A673 (cell line): ENCODE results near the gene UGT1A7. TPM values are rescaled to one million over a fixed set of nuclear protein-coding genes. Genes with fewer than 3 reads are reported as not detected.
"Not testable (repeated sequence)": the region's sequence is repeated elsewhere in the genome, so short reads cannot be mapped to it uniquely, and the experiment has no call there.

Experiments
- BruUV-seq: library from RNA; stranded (reverse); fragments of 400-500 nt; replicated peaks from 2 replicates; lab custom pipeline; 2021; lab: Mats Ljungman, UMichigan
- CTCF ChIA-PET: fragments of 300-600 bp; sonication (Branson Sonifier 250); formaldehyde crosslinking; loops from one replicate; lab custom pipeline; 2022; ENCODE audit warnings: antibody characterized with exemption; lab: Charles Lee
- POLR2A ChIA-PET: fragments of 300-600 bp; sonication (Branson Sonifier 250); formaldehyde crosslinking; loops from one replicate; lab custom pipeline; 2022; ENCODE audit warnings: antibody characterized with exemption; ENCODE audit not compliant: low non-redundant PET; lab: Charles Lee
- DNase-seq: peaks from one replicate; pipeline ENCODE4 v3.0.0-alpha.2; 2015; ENCODE audit warnings: low spot score
- H3K27ac ChIP-seq: fragments of 200-600 bp; sonication (generic); 2 replicates; pipeline ENCODE4 v1.5.1; 2016; ENCODE audit warnings: mixed run types, low read depth, mild to moderate bottlenecking, mixed read lengths, antibody characterized with exemption, low read length; ENCODE audit not compliant: poor library complexity, severe bottlenecking
- H3K27me3 ChIP-seq: fragments of 200-600 bp; sonication (generic); replicated peaks from 2 replicates; pipeline ENCODE4 v1.6.1; 2017; ENCODE audit warnings: mixed run types, low read depth, mild to moderate bottlenecking, mixed read lengths, antibody characterized with exemption, low read length; ENCODE audit not compliant: insufficient read depth, poor library complexity
- H3K36me3 ChIP-seq: fragments of 200-600 bp; sonication (generic); 2 replicates; pipeline ENCODE4 v1.6.1; 2016; ENCODE audit warnings: mixed run types, mild to moderate bottlenecking, mixed read lengths, antibody characterized with exemption, low read length; ENCODE audit not compliant: insufficient read depth, poor library complexity, severe bottlenecking
- H3K4me1 ChIP-seq: fragments of 200-600 bp; sonication (generic); 2 replicates; pipeline ENCODE4 v1.6.1; 2017; ENCODE audit warnings: mixed run types, mild to moderate bottlenecking, mixed read lengths, antibody characterized with exemption, low read length; ENCODE audit not compliant: insufficient read depth, poor library complexity, severe bottlenecking
- H3K4me3 ChIP-seq: fragments of 200-600 bp; sonication (generic); 2 replicates; pipeline ENCODE4 v1.5.1; 2016; ENCODE audit warnings: low read depth, mixed run types, mild to moderate bottlenecking, mixed read lengths, low read length; ENCODE audit not compliant: poor library complexity, severe bottlenecking
- H3K9me3 ChIP-seq: fragments of 200-600 bp; sonication (generic); 2 replicates; pipeline ENCODE4 v1.6.1; 2016; ENCODE audit warnings: mixed run types, low read depth, mild to moderate bottlenecking, mixed read lengths, antibody characterized with exemption, low read length; ENCODE audit not compliant: poor library complexity, severe bottlenecking
- EZH2 ChIP-seq: fragments of 200-600 bp; sonication (generic); IDR thresholded peaks from 2 replicates; pipeline ENCODE4 v1.6.1; 2017; ENCODE audit warnings: borderline replicate concordance, low read depth, mild to moderate bottlenecking, mixed read lengths, antibody characterized with exemption, low read length; ENCODE audit not compliant: poor library complexity, severe bottlenecking
- intact Hi-C: fragments of 100-400 bp; cut with micrococcal nuclease; formaldehyde crosslinking; loops from one replicate; pipeline ENCODE4 v1.10.0; 2022; ENCODE audit not compliant: unreplicated experiment
- total RNA-seq: library from RNA; stranded (reverse); gene quantifications from 2 replicates; pipeline ENCODE4 v1.2.3, GENCODE V29; 2021
- TF ChIP-seq, protein P1 (sequence below): fragments of 300-800, 200-600 bp; sonication (generic); conservative IDR thresholded peaks from 2 replicates; pipeline ENCODE4 v1.5.1; 2017; ENCODE audit warnings: low read depth, mild to moderate bottlenecking, antibody characterized with exemption, low read length, moderate library complexity, mixed read lengths

The UGT1A7 gene
- total RNA-seq, 1 experiment from 2014 or later: not detected

GRCh38 chr2:233728723-233729301 lies 47.1 kb downstream of the UGT1A7 start, which contains the start of gene UGT1A3:
Gene UGT1A3, plus strand, starts transcription at chr2:233729042. Its CDS starts 85 bp downstream, at chr2:233729127.
- Histone ChIP-seq H3K9me3 (no peaks in the 10 kb centered on the region), H3K27me3 (no peaks in the 10 kb centered on the region), H3K27ac (no peak within 1 kb of the TSS), H3K36me3 (no peaks in the 10 kb centered on the region), H3K4me1 (no peaks in the 10 kb centered on the region), H3K4me3 (no peak within 1 kb of the TSS)
- DNase-seq: no peak
- ChIA-PET POLR2A (no interaction called here), CTCF (no interaction called here)
- intact Hi-C loops: no loop called here
- TF ChIP-seq EZH2: no peak
- TF ChIP-seq, protein P1, sequence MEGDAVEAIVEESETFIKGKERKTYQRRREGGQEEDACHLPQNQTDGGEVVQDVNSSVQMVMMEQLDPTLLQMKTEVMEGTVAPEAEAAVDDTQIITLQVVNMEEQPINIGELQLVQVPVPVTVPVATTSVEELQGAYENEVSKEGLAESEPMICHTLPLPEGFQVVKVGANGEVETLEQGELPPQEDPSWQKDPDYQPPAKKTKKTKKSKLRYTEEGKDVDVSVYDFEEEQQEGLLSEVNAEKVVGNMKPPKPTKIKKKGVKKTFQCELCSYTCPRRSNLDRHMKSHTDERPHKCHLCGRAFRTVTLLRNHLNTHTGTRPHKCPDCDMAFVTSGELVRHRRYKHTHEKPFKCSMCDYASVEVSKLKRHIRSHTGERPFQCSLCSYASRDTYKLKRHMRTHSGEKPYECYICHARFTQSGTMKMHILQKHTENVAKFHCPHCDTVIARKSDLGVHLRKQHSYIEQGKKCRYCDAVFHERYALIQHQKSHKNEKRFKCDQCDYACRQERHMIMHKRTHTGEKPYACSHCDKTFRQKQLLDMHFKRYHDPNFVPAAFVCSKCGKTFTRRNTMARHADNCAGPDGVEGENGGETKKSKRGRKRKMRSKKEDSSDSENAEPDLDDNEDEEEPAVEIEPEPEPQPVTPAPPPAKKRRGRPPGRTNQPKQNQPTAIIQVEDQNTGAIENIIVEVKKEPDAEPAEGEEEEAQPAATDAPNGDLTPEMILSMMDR: no peak
- BruUV-seq: no TSS peak

DNA sequence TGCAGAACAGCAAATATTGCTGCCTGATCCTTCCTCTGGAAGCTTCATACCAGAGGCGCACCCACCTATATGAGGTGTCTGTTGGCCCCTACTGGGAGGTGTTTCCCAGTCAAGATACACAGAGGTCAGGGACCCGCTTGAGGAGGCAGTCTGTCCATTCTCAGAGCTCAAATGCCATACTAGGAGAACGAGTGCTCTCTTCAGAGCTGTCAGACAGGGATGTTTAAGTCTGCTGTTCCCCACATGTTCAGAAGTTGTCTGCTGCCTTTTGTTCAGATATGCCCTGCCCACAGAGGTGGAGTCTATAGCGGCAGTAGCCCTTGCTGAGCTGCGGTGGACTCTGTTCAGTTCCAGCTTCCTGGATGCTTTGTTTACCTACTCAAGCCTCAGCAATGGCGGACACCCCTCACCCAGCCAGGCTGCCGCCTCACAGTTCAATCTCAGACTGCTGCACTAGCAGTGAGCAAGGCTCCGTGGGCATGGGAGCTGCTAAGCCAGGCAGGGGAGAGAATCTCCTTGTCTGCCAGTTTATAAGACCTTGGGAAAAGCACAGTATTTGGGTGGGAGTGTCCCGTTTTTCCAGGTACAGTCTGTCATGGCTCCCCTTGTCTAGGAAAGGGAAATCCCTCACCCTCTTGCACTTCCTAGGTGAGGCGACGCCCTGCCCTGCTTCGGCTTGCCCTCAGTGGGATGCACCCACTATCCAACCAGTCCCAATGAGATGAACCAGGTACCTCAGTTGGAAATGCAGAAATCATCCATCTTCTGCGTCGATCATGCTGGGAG lies 55.4 kb downstream of the UGT1A7 start:
- H3K4me1 ChIP-seq, POLR2A ChIA-PET, intact Hi-C loops, DNase-seq, CTCF ChIA-PET, H3K27ac ChIP-seq, H3K9me3 ChIP-seq, H3K27me3 ChIP-seq, BruUV-seq, H3K36me3 ChIP-seq, H3K4me3 ChIP-seq: not testable (repeated sequence)

- TF ChIP-seq, protein P1: no peak
- no peaks in the 10 kb centered on the region for H3K36me3 ChIP-seq
- no peak for DNase-seq
- ChIA-PET CTCF (no interaction called here), POLR2A (no interaction called here)
- intact Hi-C loops: no loop called here
- no peak overlapping the region for H3K4me3 ChIP-seq
- BruUV-seq: no TSS peak
- no peaks in the 10 kb centered on the region for H3K27me3 ChIP-seq
- no peaks in the 10 kb centered on the region for H3K4me1 ChIP-seq
- H3K27ac ChIP-seq: no peak overlapping the region
- no peaks in the 10 kb centered on the region for H3K9me3 ChIP-seq
Observed at GRCh38 chr2:233740870-233741269, 59.2 kb downstream of the UGT1A7 start.
